Skeletal muscle tissue (tissue), 4 donors: Measurements from ENCODE around the gene RELA. TPM values are rescaled to one million over a fixed set of nuclear protein-coding genes. Genes with fewer than 3 reads are reported as not detected.

Source experiments
- H3K27ac ChIP-seq: one replicate; pipeline ENCODE4 v1.7.0; 2013; ENCODE audit warnings: mild to moderate bottlenecking, low read depth, low read length, inconsistent platforms
- H3K27me3 ChIP-seq, 3 donors: one replicate each; pipeline ENCODE4 v1.7.0; 2013; ENCODE audit warnings: low read length in 3 of 3; ENCODE audit not compliant: control insufficient read depth in 3 of 3, insufficient read depth in 3 of 3
- H3K36me3 ChIP-seq, 3 donors: one replicate each; pipeline ENCODE4 v1.7.0; 2013; ENCODE audit warnings: low read length in 3 of 3; ENCODE audit not compliant: control insufficient read depth in 3 of 3, insufficient read depth in 3 of 3
- H3K4me1 ChIP-seq, 3 donors: one replicate each; pipeline ENCODE4 v1.7.0; 2013; ENCODE audit warnings: low read length in 3 of 3, mild to moderate bottlenecking in 3 of 3; ENCODE audit not compliant: control insufficient read depth in 3 of 3, insufficient read depth in 3 of 3
- H3K4me3 ChIP-seq, 3 donors: one replicate each; pipeline ENCODE4 v1.7.0; 2013; ENCODE audit warnings: low read length in 3 of 3
- H3K9ac ChIP-seq, 3 donors: one replicate each; pipeline ENCODE4 v1.7.0; 2013; ENCODE audit warnings: low read length in 3 of 3, mild to moderate bottlenecking in 3 of 3, moderate library complexity in 2 of 3, low read depth in 1 of 3
- H3K9me3 ChIP-seq, 3 donors: one replicate each; pipeline ENCODE4 v1.7.0; 2013; ENCODE audit warnings: low read length in 3 of 3; ENCODE audit not compliant: control insufficient read depth in 3 of 3
- total RNA-seq: library from RNA; depleted of rRNA; stranded (reverse); fragments of >200 nt; gene quantifications from one replicate; pipeline ENCODE4 v1.2.3, GENCODE V29; 2014
- donor health status: Osteomylitis.

Gene RELA
- total RNA-seq, 1 donor from 2014 or later = 13.0 TPM

GRCh38 chr11:65649656-65650546, 12.8 kb downstream of the RELA start:
- Histone ChIP-seq H3K36me3 (peaks cover 10 to 30% (median 20%) of the 10 kb centered on the region in 3 donors), H3K27me3 (peaks cover 9 to 19% (median 11%) of the 10 kb centered on the region in 3 donors), H3K27ac (no peak overlapping the region), H3K9ac (peak overlapping the region in 1 of 3 donors; percentile 40), H3K4me1 (peaks cover 26 to 45% (median 27%) of the 10 kb centered on the region in 3 donors), H3K9me3 (no peaks in the 10 kb centered on the region), H3K4me3 (no peak overlapping the region)

- H3K4me1 ChIP-seq = peaks cover 23 to 42% (median 27%) of the 10 kb centered on the region in 3 donors
- peaks cover 9 to 19% (median 11%) of the 10 kb centered on the region in 3 donors for H3K27me3 ChIP-seq
- no peaks in the 10 kb centered on the region for H3K9me3 ChIP-seq
- H3K4me3 ChIP-seq = no peak overlapping the region
- peaks cover 5 to 25% (median 16%) of the 10 kb centered on the region in 3 donors for H3K36me3 ChIP-seq
- no peak overlapping the region for H3K27ac ChIP-seq
- no peak overlapping the region for H3K9ac ChIP-seq
Observed at GRCh38 chr11:65648997-65649493, 13.7 kb downstream of the RELA start.

DNA sequence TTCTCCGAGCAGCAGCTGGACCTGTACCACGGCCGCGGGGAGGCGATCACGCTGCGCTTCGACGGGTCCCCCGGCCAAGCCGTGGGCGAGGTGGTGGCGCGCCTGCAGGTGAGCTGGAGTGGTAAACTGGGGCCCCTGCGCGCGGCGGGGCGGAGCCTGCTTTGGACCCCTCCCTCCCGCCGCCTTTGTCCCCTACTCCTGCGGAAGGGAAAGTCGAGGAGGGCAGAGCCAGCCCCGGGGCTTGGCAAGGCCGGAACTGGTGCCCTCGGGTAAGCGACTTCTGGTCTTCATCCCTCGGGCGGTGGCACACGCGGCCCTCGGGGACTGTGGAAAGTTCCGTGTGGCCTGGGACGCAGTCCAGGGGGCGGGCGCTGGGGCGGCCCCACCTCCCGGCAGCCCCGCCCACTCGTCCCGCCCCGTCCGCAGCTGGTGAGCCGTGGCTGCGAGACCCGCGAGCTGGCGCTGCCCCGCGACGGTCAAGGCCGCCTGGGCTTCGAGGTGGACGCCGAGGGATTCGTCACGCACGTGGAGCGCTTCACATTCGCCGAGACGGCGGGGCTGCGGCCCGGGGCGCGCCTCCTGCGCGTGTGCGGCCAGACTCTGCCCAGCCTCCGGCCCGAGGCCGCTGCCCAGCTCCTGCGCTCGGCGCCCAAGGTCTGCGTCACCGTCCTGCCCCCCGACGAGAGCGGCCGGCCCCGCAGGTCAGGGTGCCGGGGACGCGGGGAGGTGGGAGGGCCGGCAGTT, 15.6 kb downstream of the RELA start:
- H3K4me1 ChIP-seq = peaks cover 9 to 28% (median 13%) of the 10 kb centered on the region in 3 donors
- no peak overlapping the region for H3K27ac ChIP-seq
- H3K27me3 ChIP-seq = peaks cover 9 to 19% (median 11%) of the 10 kb centered on the region in 3 donors
- H3K9me3 ChIP-seq = no peaks in the 10 kb centered on the region
- H3K9ac ChIP-seq = no peak overlapping the region
- no peak overlapping the region for H3K4me3 ChIP-seq
- H3K36me3 ChIP-seq = peaks cover 5 to 23% (median 21%) of the 10 kb centered on the region in 3 donors

DNA sequence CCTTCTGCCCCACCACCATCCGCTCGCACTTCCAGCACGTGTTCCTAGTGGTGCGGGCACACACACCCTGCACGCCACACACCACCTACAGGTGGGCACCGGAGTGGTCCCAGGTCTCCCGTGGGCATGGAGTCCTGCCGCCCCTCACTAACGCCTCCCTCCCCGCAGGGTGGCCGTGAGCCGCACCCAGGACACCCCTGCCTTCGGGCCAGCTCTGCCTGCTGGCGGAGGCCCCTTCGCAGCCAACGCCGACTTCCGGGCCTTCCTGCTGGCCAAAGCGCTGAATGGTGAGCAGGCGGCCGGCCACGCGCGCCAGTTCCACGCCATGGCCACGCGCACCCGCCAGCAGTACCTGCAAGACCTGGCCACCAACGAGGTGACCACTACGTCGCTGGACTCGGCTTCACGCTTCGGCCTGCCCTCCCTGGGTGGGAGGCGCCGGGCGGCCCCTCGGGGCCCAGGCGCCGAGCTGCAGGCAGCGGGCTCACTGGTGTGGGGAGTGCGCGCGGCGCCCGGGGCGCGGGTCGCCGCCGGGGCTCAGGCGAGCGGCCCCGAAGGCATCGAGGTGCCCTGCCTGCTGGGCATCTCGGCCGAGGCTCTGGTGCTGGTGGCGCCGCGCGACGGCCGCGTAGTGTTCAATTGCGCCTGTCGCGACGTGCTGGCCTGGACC, 16.3 kb downstream of the RELA start:
- no peak overlapping the region for H3K27ac ChIP-seq
- H3K9me3 ChIP-seq = no peaks in the 10 kb centered on the region
- peaks cover 9 to 19% (median 11%) of the 10 kb centered on the region in 3 donors for H3K27me3 ChIP-seq
- H3K36me3 ChIP-seq = peaks cover 5 to 24% (median 24%) of the 10 kb centered on the region in 3 donors
- H3K4me3 ChIP-seq = no peak overlapping the region
- no peak overlapping the region for H3K9ac ChIP-seq
- peaks cover 4 to 21% (median 9%) of the 10 kb centered on the region in 3 donors for H3K4me1 ChIP-seq

GRCh38 chr11:65645710-65646109, 17.0 kb downstream of the RELA start:
- peaks cover 9 to 19% (median 11%) of the 10 kb centered on the region in 3 donors for H3K27me3 ChIP-seq
- H3K4me3 ChIP-seq = no peak overlapping the region
- no peaks in the 10 kb centered on the region for H3K9me3 ChIP-seq
- H3K36me3 ChIP-seq = peaks cover 5 to 22% (median 20%) of the 10 kb centered on the region in 3 donors
- H3K27ac ChIP-seq = no peak overlapping the region
- H3K4me1 ChIP-seq = peaks cover 3 to 18% (median 5%) of the 10 kb centered on the region in 3 donors
- no peak overlapping the region for H3K9ac ChIP-seq

- no peak overlapping the region for H3K27ac ChIP-seq
- H3K9me3 ChIP-seq = no peaks in the 10 kb centered on the region
- H3K36me3 ChIP-seq = peaks cover 5 to 22% (median 19%) of the 10 kb centered on the region in 3 donors
- peaks cover 9 to 19% (median 11%) of the 10 kb centered on the region in 3 donors for H3K27me3 ChIP-seq
- H3K9ac ChIP-seq = no peak overlapping the region
- no peak overlapping the region for H3K4me3 ChIP-seq
- peaks cover 10 to 22% (median 12%) of the 10 kb centered on the region in 3 donors for H3K4me1 ChIP-seq
Observed at GRCh38 chr11:65644837-65645236, 17.9 kb downstream of the RELA start.

DNA sequence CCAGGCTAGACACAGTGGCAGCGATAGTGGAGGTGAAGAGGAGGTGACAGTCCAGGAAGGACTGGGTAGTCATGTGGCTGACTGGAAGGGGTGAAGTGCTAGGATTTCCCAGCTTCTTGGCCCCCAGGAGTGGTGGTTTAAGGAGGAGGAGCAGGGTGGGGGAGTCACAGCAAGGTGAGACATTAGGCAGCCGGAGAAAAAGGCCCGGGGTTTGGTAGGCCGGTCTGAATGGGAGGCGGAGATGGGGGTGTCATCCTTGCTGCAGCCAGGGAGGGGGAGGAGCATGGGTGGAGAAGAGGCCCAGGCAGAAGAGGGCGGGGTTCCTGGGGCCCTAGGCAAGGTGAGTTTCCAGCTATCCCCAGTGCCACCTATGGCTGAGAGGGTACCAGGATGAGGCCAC, 18.7 kb downstream of the RELA start:
- Histone ChIP-seq H3K27ac (no peak overlapping the region), H3K9me3 (no peaks in the 10 kb centered on the region), H3K4me1 (peaks cover 15 to 18% (median 16%) of the 10 kb centered on the region in 3 donors), H3K27me3 (peaks cover 9 to 19% (median 11%) of the 10 kb centered on the region in 3 donors), H3K36me3 (peaks cover 0 to 18% (median 17%) of the 10 kb centered on the region in 3 donors), H3K9ac (no peak overlapping the region), H3K4me3 (no peak overlapping the region)

DNA sequence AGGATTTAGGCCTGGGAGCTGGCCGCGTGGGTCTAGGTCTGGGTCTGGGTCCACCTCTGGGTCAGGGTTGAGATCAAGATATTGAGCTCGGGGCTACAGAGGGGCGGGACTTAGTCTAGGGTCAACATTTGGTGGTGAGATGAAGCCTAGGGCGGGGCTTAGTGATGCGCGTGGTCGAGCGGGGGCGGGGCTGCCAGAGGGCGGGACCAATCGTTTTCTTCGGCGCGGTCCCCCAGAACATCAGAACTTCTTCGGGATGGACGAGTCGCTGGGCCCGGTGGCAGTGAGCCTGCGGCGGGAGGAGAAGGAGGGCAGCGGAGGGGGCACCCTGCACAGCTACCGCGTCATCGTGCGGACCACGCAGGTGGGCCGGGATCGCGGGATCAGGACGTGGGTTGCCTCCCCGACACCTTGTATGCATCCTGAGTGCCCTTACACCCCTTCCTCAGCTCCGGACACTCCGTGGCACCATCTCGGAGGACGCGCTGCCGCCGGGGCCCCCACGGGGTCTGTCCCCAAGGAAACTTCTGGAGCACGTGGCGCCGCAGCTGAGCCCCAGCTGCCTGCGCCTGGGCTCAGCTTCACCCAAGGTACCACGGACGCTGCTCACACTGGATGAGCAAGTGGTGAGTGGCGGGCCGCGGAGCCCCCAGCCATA, 20.6 kb downstream of the RELA start:
- H3K27ac ChIP-seq = no peak overlapping the region
- H3K36me3 ChIP-seq = peaks cover 0 to 18% (median 14%) of the 10 kb centered on the region in 3 donors
- no peak overlapping the region for H3K9ac ChIP-seq
- H3K27me3 ChIP-seq = peaks cover 4 to 13% (median 6%) of the 10 kb centered on the region in 3 donors
- peaks cover 29 to 32% (median 31%) of the 10 kb centered on the region in 3 donors for H3K4me1 ChIP-seq
- H3K4me3 ChIP-seq = no peak overlapping the region
- H3K9me3 ChIP-seq = no peaks in the 10 kb centered on the region
